Neural progenitor cell (in vitro differentiated cells): ENCODE data around the gene KCNC1. TPM values are rescaled to one million over a fixed set of nuclear protein-coding genes. Genes with fewer than 3 reads are reported as not detected.
A peak's percentile ranks its signal among the peaks of the same experiment; 100 is the strongest.

Source experiments
- DNase-seq: peaks from one replicate; pipeline ENCODE4 v3.0.0-alpha.2; 2016; ENCODE audit warnings: low spot score
- H2AFZ ChIP-seq: fragments of 200-600 bp; sonication (generic); replicated peaks from 2 replicates; pipeline ENCODE4 v1.6.1; 2016; ENCODE audit warnings: antibody characterized with exemption
- H3F3A ChIP-seq: fragments of 200-600 bp; sonication (generic); 2 replicates; pipeline ENCODE4 v1.6.1; 2016; ENCODE audit warnings: antibody characterized with exemption, low read depth
- H3K27ac ChIP-seq: fragments of 200-600 bp; sonication (generic); 2 replicates; pipeline ENCODE4 v1.5.1; 2016; ENCODE audit warnings: mild to moderate bottlenecking
- H3K27me3 ChIP-seq: fragments of 200-600 bp; sonication (generic); 2 replicates; pipeline ENCODE4 v1.6.1; 2016; ENCODE audit warnings: mild to moderate bottlenecking, moderate library complexity
- H3K36me3 ChIP-seq: fragments of 200-600 bp; sonication (generic); 2 replicates; pipeline ENCODE4 v1.5.1; 2016
- H3K4me1 ChIP-seq: fragments of 200-600 bp; sonication (generic); 2 replicates; pipeline ENCODE4 v1.6.1; 2016; ENCODE audit warnings: mixed run types
- H3K4me2 ChIP-seq: fragments of 200-600 bp; sonication (generic); 2 replicates; pipeline ENCODE4 v1.6.1; 2016
- H3K4me3 ChIP-seq: fragments of 200-600 bp; sonication (generic); 2 replicates; pipeline ENCODE4 v1.5.1; 2016
- H3K79me2 ChIP-seq: fragments of 200-600 bp; sonication (generic); 2 replicates; pipeline ENCODE4 v1.6.1; 2016; ENCODE audit warnings: low read depth
- H3K9ac ChIP-seq: fragments of 200-600 bp; sonication (generic); 2 replicates; pipeline ENCODE4 v1.6.1; 2016
- H3K9me3 ChIP-seq: fragments of 200-600 bp; sonication (generic); 2 replicates; pipeline ENCODE4 v1.5.1; 2016; ENCODE audit warnings: low read depth
- H4K20me1 ChIP-seq: fragments of 200-600 bp; sonication (generic); 2 replicates; pipeline ENCODE4 v1.6.1; 2016; ENCODE audit warnings: low read depth
- H3K27ac Mint-ChIP-seq: 3 replicates; pipeline ENCODE4 v1.8.0; 2021; ENCODE audit warnings: mixed read lengths
- H3K27me3 Mint-ChIP-seq: 2 replicates; pipeline ENCODE4 v1.8.0; 2022; ENCODE audit warnings: low read depth, mild to moderate bottlenecking, inconsistent platforms, moderate library complexity, mixed read lengths; ENCODE audit not compliant: insufficient read depth
- H3K36me3 Mint-ChIP-seq: 3 replicates; pipeline ENCODE4 v1.8.0; 2021; ENCODE audit warnings: mixed read lengths
- H3K4me1 Mint-ChIP-seq: 3 replicates; pipeline ENCODE4 v1.8.0; 2021; ENCODE audit warnings: mixed read lengths
- H3K4me3 Mint-ChIP-seq: 3 replicates; pipeline ENCODE4 v1.8.0; 2021; ENCODE audit warnings: mild to moderate bottlenecking, moderate library complexity, mixed read lengths
- H3K9me3 Mint-ChIP-seq: 3 replicates; pipeline ENCODE4 v1.8.0; 2020; ENCODE audit warnings: mixed read lengths
- EZH2 ChIP-seq: fragments of 200-600 bp; sonication (generic); IDR thresholded peaks from 2 replicates; pipeline ENCODE4 v1.6.1; 2017; ENCODE audit warnings: antibody characterized with exemption, mild to moderate bottlenecking, moderate library complexity
- EZH2phosphoT487 ChIP-seq: fragments of 200-600 bp; sonication (generic); IDR thresholded peaks from 2 replicates; pipeline ENCODE4 v1.6.1; 2017; ENCODE audit warnings: antibody characterized with exemption
- total RNA-seq: library from RNA; depleted of rRNA; stranded (reverse); fragments of >200 nt; gene quantifications from 2 replicates; pipeline ENCODE4 v1.2.3, GENCODE V29; 2015; ENCODE audit warnings: low replicate concordance
- TF ChIP-seq, protein P1 (sequence below): fragments of 200-600 bp; sonication (generic); IDR thresholded peaks from 2 replicates; pipeline ENCODE4 v1.5.1; 2017; ENCODE audit warnings: antibody characterized with exemption, mild to moderate bottlenecking

KCNC1 gene
- total RNA-seq, 1 donor from 2014 or later: 0.04 TPM

DNA sequence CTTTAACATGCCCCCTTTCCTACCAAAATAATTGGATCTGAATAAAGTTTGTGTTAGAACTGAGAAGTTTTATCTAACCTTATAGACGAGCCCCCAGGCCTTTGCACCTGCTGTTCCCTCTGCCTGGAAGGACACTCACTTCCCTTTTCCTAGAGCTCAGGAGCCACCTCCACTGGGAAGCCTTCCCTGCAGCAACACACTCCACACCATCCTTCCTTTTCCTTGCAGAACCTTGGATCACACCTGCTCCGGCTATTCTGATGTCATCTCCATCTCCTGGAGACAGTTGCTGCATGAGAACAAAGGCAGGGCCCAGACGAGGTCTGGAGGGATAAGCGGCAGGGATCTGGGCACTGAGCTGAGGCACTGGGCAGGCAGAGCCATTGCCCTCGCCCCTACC, 37.8 kb upstream of the KCNC1 start:
- no peaks in the 10 kb centered on the region for H3K9me3 ChIP-seq
- H3F3A ChIP-seq: no peaks in the 10 kb centered on the region
- no peak overlapping the region for H3K4me2 ChIP-seq
- no peak overlapping the region for H3K27ac ChIP-seq
- Mint-ChIP-seq H3K9me3 (peaks cover 3% of the 10 kb centered on the region), H3K27ac (no peak overlapping the region), H3K27me3 (peaks cover 26% of the 10 kb centered on the region), H3K4me3 (peak overlapping the region; percentile 15), H3K36me3 (no peaks in the 10 kb centered on the region), H3K4me1 (peaks cover 9% of the 10 kb centered on the region)
- no peak for DNase-seq
- H2AFZ ChIP-seq: no peak overlapping the region
- TF ChIP-seq, protein P1, sequence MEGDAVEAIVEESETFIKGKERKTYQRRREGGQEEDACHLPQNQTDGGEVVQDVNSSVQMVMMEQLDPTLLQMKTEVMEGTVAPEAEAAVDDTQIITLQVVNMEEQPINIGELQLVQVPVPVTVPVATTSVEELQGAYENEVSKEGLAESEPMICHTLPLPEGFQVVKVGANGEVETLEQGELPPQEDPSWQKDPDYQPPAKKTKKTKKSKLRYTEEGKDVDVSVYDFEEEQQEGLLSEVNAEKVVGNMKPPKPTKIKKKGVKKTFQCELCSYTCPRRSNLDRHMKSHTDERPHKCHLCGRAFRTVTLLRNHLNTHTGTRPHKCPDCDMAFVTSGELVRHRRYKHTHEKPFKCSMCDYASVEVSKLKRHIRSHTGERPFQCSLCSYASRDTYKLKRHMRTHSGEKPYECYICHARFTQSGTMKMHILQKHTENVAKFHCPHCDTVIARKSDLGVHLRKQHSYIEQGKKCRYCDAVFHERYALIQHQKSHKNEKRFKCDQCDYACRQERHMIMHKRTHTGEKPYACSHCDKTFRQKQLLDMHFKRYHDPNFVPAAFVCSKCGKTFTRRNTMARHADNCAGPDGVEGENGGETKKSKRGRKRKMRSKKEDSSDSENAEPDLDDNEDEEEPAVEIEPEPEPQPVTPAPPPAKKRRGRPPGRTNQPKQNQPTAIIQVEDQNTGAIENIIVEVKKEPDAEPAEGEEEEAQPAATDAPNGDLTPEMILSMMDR: no peak
- TF ChIP-seq EZH2phosphoT487 (no peak), EZH2 (no peak)
- H3K79me2 ChIP-seq: no peaks in the 10 kb centered on the region
- no peak overlapping the region for H3K9ac ChIP-seq
- H3K27me3 ChIP-seq: peaks cover 61% of the 10 kb centered on the region
- H3K4me1 ChIP-seq: peaks cover 20% of the 10 kb centered on the region
- H3K36me3 ChIP-seq: no peaks in the 10 kb centered on the region
- no peak overlapping the region for H3K4me3 ChIP-seq
- H4K20me1 ChIP-seq: no peaks in the 10 kb centered on the region

DNA sequence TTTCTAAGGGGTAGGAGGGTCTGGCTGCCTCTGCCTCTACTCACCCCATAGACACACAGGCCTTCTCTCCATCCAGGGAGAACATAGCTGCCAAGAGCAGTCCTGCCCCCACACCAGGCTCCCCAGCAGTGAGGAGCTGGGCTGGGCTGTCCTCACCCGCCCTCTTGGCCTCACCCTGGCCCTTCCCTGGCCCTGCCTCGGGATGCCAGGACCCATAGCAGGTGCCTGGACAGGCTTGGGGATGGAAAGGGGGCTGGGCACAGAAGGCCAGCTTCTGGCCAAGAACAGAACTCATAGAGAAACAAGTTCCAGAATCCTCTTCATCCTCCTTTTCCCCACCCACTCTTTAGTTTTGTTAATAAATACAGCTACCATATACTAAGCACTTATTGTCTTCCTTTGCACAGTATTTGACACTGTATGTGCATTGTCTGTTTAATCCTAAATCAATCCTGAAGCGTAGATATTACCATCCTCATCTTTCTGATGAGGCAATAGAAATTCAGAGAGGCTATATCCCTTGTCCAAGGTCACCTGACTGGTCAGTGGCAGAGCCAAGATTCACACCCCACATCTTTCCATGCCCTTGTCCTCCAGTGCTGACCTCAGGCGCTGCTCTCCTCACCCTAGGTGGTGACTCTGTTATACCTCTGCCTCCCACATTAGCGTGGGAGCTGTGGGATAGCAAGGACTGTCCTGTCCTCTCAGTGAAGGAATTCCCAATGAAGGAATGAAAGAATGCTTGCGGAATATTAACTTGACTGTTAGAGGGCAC, 37.2 kb upstream of the KCNC1 start:
- no peak overlapping the region for H3K4me3 ChIP-seq
- no peaks in the 10 kb centered on the region for H3F3A ChIP-seq
- Mint-ChIP-seq H3K4me3 (peak overlapping the region; percentile 38), H3K36me3 (no peaks in the 10 kb centered on the region), H3K9me3 (peaks cover 3% of the 10 kb centered on the region), H3K27ac (no peak overlapping the region), H3K4me1 (peaks cover 9% of the 10 kb centered on the region), H3K27me3 (peaks cover 23% of the 10 kb centered on the region)
- no peak overlapping the region for H3K27ac ChIP-seq
- H3K4me1 ChIP-seq: peaks cover 20% of the 10 kb centered on the region
- TF ChIP-seq, protein P1: no peak
- TF ChIP-seq EZH2 (no peak), EZH2phosphoT487 (no peak)
- H4K20me1 ChIP-seq: no peaks in the 10 kb centered on the region
- no peaks in the 10 kb centered on the region for H3K79me2 ChIP-seq
- no peaks in the 10 kb centered on the region for H3K36me3 ChIP-seq
- H3K4me2 ChIP-seq: no peak overlapping the region
- H3K27me3 ChIP-seq: peaks cover 56% of the 10 kb centered on the region
- DNase-seq: no peak
- H3K9ac ChIP-seq: no peak overlapping the region
- H2AFZ ChIP-seq: no peak overlapping the region
- H3K9me3 ChIP-seq: no peaks in the 10 kb centered on the region

DNA sequence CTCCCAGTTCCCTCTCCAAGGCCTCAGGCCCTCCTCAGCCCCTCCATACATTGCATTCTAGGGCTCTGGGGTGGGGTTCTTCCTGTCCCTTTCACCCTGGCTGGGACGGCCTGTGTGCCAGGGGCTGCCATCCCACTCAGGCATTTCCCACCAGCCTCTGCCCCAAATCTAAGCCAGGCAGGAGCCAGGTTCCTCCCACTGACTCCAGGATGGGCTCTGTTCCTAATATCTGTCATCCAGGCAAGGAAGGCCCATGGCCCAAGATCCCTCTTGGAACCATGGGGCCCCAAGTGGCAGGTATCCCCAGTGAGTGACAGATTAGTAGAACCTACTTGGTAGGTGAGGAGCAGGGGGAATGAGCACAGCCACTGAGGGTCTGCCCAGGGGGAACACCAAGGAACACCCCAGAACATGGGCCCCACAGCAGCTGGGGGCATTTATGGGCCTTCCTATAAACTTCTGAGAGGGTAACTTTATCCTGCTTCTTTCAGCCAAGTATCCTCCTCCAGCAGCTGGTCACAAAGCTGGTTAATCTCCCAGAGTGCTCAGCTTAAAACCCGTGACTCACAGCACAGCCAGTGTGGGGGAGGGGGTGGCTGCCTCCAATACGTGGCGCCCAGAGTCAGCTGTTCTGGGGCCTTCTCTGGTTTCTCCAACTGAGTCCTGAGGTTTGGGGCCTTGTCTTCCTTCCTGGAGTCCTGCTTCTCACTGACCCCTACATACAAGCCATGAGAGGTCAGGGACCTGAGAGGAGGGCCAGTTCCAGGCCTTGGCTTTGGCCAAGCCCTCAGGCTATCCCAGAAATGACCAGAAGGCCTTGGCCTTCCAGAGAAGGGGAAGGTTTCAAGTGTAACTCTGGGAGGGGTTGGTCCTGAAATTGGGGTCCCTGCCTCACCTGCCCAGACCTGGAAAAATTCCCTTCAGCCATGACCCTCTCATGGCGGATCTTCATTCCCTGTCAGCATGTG, 35.1 kb upstream of the KCNC1 start:
- H3K27me3 Mint-ChIP-seq: peaks cover 23% of the 10 kb centered on the region
- H3K4me2 ChIP-seq: peak overlapping the region; percentile 17

More for the DNA sequence above, 35.1 kb upstream of the KCNC1 start:
- no peaks in the 10 kb centered on the region for H3F3A ChIP-seq
- peaks cover 16% of the 10 kb centered on the region for H3K4me1 ChIP-seq
- no peaks in the 10 kb centered on the region for H3K36me3 ChIP-seq
- Mint-ChIP-seq H3K4me3 (peak overlapping the region; percentile 41), H3K4me1 (peaks cover 9% of the 10 kb centered on the region), H3K36me3 (no peaks in the 10 kb centered on the region), H3K27ac (no peak overlapping the region), H3K9me3 (peaks cover 6% of the 10 kb centered on the region)
- H2AFZ ChIP-seq: no peak overlapping the region
- no peak overlapping the region for H3K9ac ChIP-seq
- H3K79me2 ChIP-seq: no peaks in the 10 kb centered on the region
- H3K27me3 ChIP-seq: peaks cover 41% of the 10 kb centered on the region
- H4K20me1 ChIP-seq: no peaks in the 10 kb centered on the region
- H3K4me3 ChIP-seq: no peak overlapping the region
- no peaks in the 10 kb centered on the region for H3K9me3 ChIP-seq
- TF ChIP-seq, protein P1: no peak
- TF ChIP-seq EZH2phosphoT487: no peak
- no peak for TF ChIP-seq EZH2
- DNase-seq: peak; percentile 22
- H3K27ac ChIP-seq: no peak overlapping the region
